Stimulated activated CD4-positive, alpha-beta T cell treated with anti-CD3 and anti-CD28 coated beads, TNF-alpha, amount 100 ng/mL, for 24 hours (primary cell): ENCODE measurements around the gene ACOT8.

Experiments used
- DNase-seq, 3 experiments: peaks; one replicate each; pipeline ENCODE4 v3.0.0-alpha.2; 2020; ENCODE audit warnings: low read depth in 3 of 3

ACOT8 gene

GRCh38 chr20:45796337-45797065, 60.7 kb downstream of the ACOT8 start:
- no peak for DNase-seq

GRCh38 chr20:45792317-45793118, 64.7 kb downstream of the ACOT8 start:
- DNase-seq = no peak
